Suppressor macrophage (primary cell): ENCODE results near the gene CTNNA2.

Experiments used
- DNase-seq, 4 experiments: peaks; one replicate each; pipeline ENCODE4 v3.0.0-alpha.2; 2020 to 2022

The CTNNA2 gene

GRCh38 chr2:79619442-79619841 is 106.6 kb downstream of the CTNNA2 start:
- no peak for DNase-seq

GRCh38 chr2:79619976-79620375 is 107.1 kb downstream of the CTNNA2 start:
- DNase-seq: no peak

GRCh38 chr2:79620679-79621078 is 107.8 kb downstream of the CTNNA2 start:
- DNase-seq: no peak

GRCh38 chr2:79621252-79621651 is 108.4 kb downstream of the CTNNA2 start:
- no peak for DNase-seq

- DNase-seq: no peak
Observed at GRCh38 chr2:79621755-79622154, 108.9 kb downstream of the CTNNA2 start.

- no peak for DNase-seq
Observed at GRCh38 chr2:79622508-79622907, 109.7 kb downstream of the CTNNA2 start.

- no peak for DNase-seq
Observed at GRCh38 chr2:79627237-79627636, 114.4 kb downstream of the CTNNA2 start.

GRCh38 chr2:79630060-79630459 is 117.2 kb downstream of the CTNNA2 start:
- no peak for DNase-seq

GRCh38 chr2:79630972-79631557 is 118.2 kb downstream of the CTNNA2 start:
- DNase-seq: no peak

- DNase-seq: no peak
Observed at GRCh38 chr2:79638410-79638809, 125.6 kb downstream of the CTNNA2 start.

GRCh38 chr2:79638954-79639353 is 126.1 kb downstream of the CTNNA2 start:
- no peak for DNase-seq

GRCh38 chr2:79640001-79640400 is 127.2 kb downstream of the CTNNA2 start:
- no peak for DNase-seq

GRCh38 chr2:79649531-79649930 is 136.7 kb downstream of the CTNNA2 start:
- no peak for DNase-seq

- DNase-seq: no peak
Observed at GRCh38 chr2:79660557-79660956, 147.7 kb downstream of the CTNNA2 start.

- DNase-seq: no peak
Observed at GRCh38 chr2:79665091-79665490, 152.2 kb downstream of the CTNNA2 start.

- no peak for DNase-seq
Observed at GRCh38 chr2:79666430-79666829, 153.6 kb downstream of the CTNNA2 start.

- no peak for DNase-seq
Observed at GRCh38 chr2:79669714-79670113, 156.9 kb downstream of the CTNNA2 start.

GRCh38 chr2:79670198-79670597 is 157.3 kb downstream of the CTNNA2 start:
- DNase-seq: no peak

GRCh38 chr2:79686884-79687283 is 174.0 kb downstream of the CTNNA2 start:
- DNase-seq: no peak

- DNase-seq: no peak
Observed at GRCh38 chr2:79695248-79695647, 182.4 kb downstream of the CTNNA2 start.

- DNase-seq: no peak
Observed at GRCh38 chr2:79697200-79697599, 184.3 kb downstream of the CTNNA2 start.

- DNase-seq: no peak
Observed at GRCh38 chr2:79700651-79701050, 187.8 kb downstream of the CTNNA2 start.

GRCh38 chr2:79702905-79703304 is 190.1 kb downstream of the CTNNA2 start:
- DNase-seq: no peak

GRCh38 chr2:79711098-79711497 is 198.2 kb downstream of the CTNNA2 start:
- no peak for DNase-seq

- no peak for DNase-seq
Observed at GRCh38 chr2:79713131-79713785, 200.4 kb downstream of the CTNNA2 start.
